Naive thymus-derived CD4-positive, alpha-beta T cell (primary cell): Measurements from ENCODE around the gene DDX42. TPM values are rescaled to one million over a fixed set of nuclear protein-coding genes. Genes with fewer than 3 reads are reported as not detected.

Source experiments
- ATAC-seq: fragments of 150-1000 bp; cut with Tn5 transposase; 2 replicates; pipeline ENCODE4 v1.10.0; 2021; ENCODE audit warnings: mild to moderate bottlenecking, moderate library complexity
- CTCF ChIA-PET: fragments of 350-600 bp; sonication (Branson Sonifier 250); formaldehyde crosslinking; loops from one replicate; lab custom pipeline; 2021; ENCODE audit warnings: antibody characterized with exemption; lab: Charles Lee
- POLR2A ChIA-PET: fragments of 350-600 bp; sonication (Branson Sonifier 250); formaldehyde crosslinking; loops from one replicate; lab custom pipeline; 2021; ENCODE audit warnings: antibody characterized with exemption, inconsistent platforms; lab: Charles Lee
- DNase-seq, 9 donors: peaks; one replicate each; pipeline versions ENCODE4 v3.0.0 to v3.0.0-alpha.2; 2020 to 2022; ENCODE audit warnings: mixed read lengths in 1 of 9
- H3K27ac ChIP-seq: one replicate; pipeline ENCODE4 v1.7.0; 2013; ENCODE audit warnings: mild to moderate bottlenecking, low read depth, low read length, moderate library complexity
- H3K27me3 ChIP-seq, 2 donors: one replicate each; pipeline ENCODE4 v1.7.0; 2013; ENCODE audit warnings: low read length in 2 of 2, mild to moderate bottlenecking in 2 of 2, moderate library complexity in 2 of 2; ENCODE audit not compliant: control insufficient read depth in 2 of 2, insufficient read depth in 2 of 2
- H3K36me3 ChIP-seq, 3 experiments: 1 replicate in 2 of 3; 2 replicates in 1 of 3; pipeline ENCODE4 v1.7.0; 2013; ENCODE audit warnings: low read length in 3 of 3, mild to moderate bottlenecking in 3 of 3, moderate library complexity in 1 of 3; ENCODE audit not compliant: insufficient read depth in 3 of 3, control insufficient read depth in 2 of 3
- H3K4me1 ChIP-seq, 2 donors: one replicate each; pipeline ENCODE4 v1.7.0; 2013; ENCODE audit warnings: low read length in 2 of 2, mild to moderate bottlenecking in 2 of 2, moderate library complexity in 1 of 2; ENCODE audit not compliant: control insufficient read depth in 2 of 2, insufficient read depth in 2 of 2
- H3K4me3 ChIP-seq: 2 replicates; pipeline ENCODE4 v1.7.0; 2013; ENCODE audit warnings: mild to moderate bottlenecking, low read length
- H3K9me3 ChIP-seq, 3 experiments: 1 replicate in 2 of 3; 2 replicates in 1 of 3; pipeline ENCODE4 v1.7.0; 2013; ENCODE audit warnings: low read length in 3 of 3; ENCODE audit not compliant: control insufficient read depth in 2 of 3
- H3K27ac Mint-ChIP-seq, 9 donors: one replicate each; pipeline ENCODE4 v1.8.0; 2020 to 2022; ENCODE audit warnings: mixed read lengths in 9 of 9, mild to moderate bottlenecking in 8 of 9, moderate library complexity in 5 of 9, inconsistent platforms in 2 of 9
- H3K27me3 Mint-ChIP-seq, 5 donors: one replicate each; pipeline ENCODE4 v1.8.0; 2021 to 2022; ENCODE audit warnings: mixed read lengths in 5 of 5, mild to moderate bottlenecking in 1 of 5
- H3K36me3 Mint-ChIP-seq, 5 donors: one replicate each; pipeline ENCODE4 v1.8.0; 2020 to 2022; ENCODE audit warnings: mixed read lengths in 5 of 5, mild to moderate bottlenecking in 3 of 5, inconsistent platforms in 1 of 5
- H3K4me1 Mint-ChIP-seq, 7 donors: one replicate each; pipeline ENCODE4 v1.8.0; 2020 to 2022; ENCODE audit warnings: mixed read lengths in 7 of 7, mild to moderate bottlenecking in 3 of 7, inconsistent platforms in 1 of 7
- H3K4me3 Mint-ChIP-seq, 10 donors: one replicate each; pipeline ENCODE4 v1.8.0; 2020 to 2022; ENCODE audit warnings: mild to moderate bottlenecking in 10 of 10, mixed read lengths in 10 of 10, moderate library complexity in 6 of 10, inconsistent platforms in 2 of 10
- H3K9me3 Mint-ChIP-seq, 11 donors: one replicate each; pipeline ENCODE4 v1.8.0; 2020 to 2022; ENCODE audit warnings: mixed read lengths in 11 of 11, mild to moderate bottlenecking in 4 of 11, inconsistent platforms in 1 of 11, moderate library complexity in 1 of 11
- intact Hi-C, 2 donors: fragments of 100-400 bp; cut with micrococcal nuclease; formaldehyde crosslinking; loops; one replicate each; pipeline ENCODE4 v1.15.1; 2023
- polyA plus RNA-seq, 2 donors: library from polyadenylated mRNA; unstranded; fragments of 300-500 nt; fragmentation: Illumina TruSeq; gene quantifications; one replicate each; pipeline ENCODE4 v1.2.3, GENCODE V29; 2021
- total RNA-seq, 6 experiments: library from RNA in 5 of 6; stranded (reverse) in 5 of 6; gene quantifications; 1 replicate in 5 of 6; 2 replicates in 1 of 6; pipeline ENCODE4 v1.2.3 and lab custom pipeline; 2021 to 2026

The DDX42 gene
- total and polyA plus RNA-seq, 7 experiments from 2014 or later = 11.8 to 192 (median 117) TPM

DNA sequence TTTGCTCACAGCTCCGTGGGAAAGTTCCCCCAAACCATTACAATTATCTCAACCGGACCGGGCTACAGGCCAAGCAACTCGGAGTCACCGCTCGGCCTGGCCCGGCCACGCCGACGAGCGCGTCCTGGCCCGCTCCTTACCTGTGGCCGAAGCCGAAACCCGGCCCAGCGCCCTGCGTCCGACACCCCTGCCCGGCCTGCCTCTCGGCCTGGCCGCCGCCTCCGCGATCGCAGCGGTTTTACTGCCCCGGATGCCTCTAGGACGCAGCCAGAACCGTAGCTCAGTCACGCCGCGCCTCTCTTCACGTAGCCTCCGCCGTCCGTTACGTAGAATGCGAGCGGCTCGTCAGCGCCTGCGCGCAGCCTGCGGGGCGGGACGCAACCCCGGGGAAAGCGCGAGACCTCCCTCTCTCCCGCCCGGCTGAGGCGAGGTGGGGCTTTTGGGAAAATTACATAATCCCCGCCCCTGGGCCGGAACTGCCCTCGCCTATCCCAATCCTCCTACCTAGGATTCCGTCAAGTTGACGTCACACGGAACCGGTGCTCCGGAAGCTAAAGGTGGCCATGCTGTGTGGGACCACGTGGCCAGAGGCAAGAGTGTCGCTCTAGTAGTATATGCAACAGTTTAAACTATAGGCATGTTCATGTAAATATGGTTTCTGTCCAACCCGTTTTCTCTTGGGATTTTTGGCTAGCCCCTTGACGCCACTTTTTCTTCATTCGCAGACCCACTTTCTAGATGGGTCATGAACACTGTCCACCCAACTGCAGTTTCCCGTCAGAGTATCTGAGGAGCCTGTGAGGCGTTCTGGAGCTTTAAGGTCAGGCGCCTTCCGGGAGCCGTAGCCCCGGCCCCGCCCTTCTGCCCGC is 464 bp upstream of the DDX42 start, which contains the start of gene CCDC47:
CCDC47 (minus strand) TSS at position 326 of the 869 bp plus-strand sequence. CDS start 7,422 bp downstream, outside the sequence.
- H3K36me3 Mint-ChIP-seq = peaks cover 0 to 34% (median 6%) of the 10 kb centered on the region in 5 donors

DNA sequence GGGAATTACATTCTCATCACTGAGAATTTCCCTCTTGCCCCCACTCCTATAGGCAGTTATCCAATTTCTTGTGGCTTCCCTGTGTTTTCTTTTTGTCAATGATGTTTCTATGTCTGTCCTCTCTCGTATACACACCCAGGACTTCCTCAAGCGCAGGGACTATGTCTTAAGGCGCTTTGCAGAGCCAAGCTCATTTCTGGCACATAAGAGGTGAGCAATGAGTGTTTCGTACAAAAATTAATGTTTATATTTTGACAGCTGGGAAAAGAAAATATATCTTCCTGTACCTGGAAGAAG is 947 bp downstream of the DDX42 start:
- Mint-ChIP-seq H3K27ac (peak overlapping the region; percentile 97 to 100 (median 99)), H3K36me3 (peaks cover 0 to 40% (median 10%) of the 10 kb centered on the region in 5 donors), H3K27me3 (peaks cover 0 to 7% (median 0%) of the 10 kb centered on the region in 5 donors), H3K4me1 (peaks cover 37 to 85% (median 74%) of the 10 kb centered on the region in 7 donors), H3K9me3 (peaks cover 0 to 6% (median 0%) of the 10 kb centered on the region in 11 donors), H3K4me3 (peak overlapping the region; percentile 91 to 99 (median 98))
- DNase-seq (peak in 2 of 9 donors; percentile 25 to 28), ATAC-seq (no peak)
- Histone ChIP-seq H3K9me3 (no peaks in the 10 kb centered on the region), H3K27me3 (no peaks in the 10 kb centered on the region), H3K4me3 (peak overlapping the region; percentile 85), H3K36me3 (peaks cover 0 to 26% (median 0%) of the 10 kb centered on the region in 3 experiments), H3K27ac (peak overlapping the region; percentile 100), H3K4me1 (peaks cover 24 to 46% of the 10 kb centered on the region in 2 donors)
- ChIA-PET POLR2A (interaction anchor here (0.6 to 6.4 kb wide), 21 partner anchors 8 to 731 kb away, joined by 3 to 117 read pairs (median 6); partner anchors contain the start of genes CEP95, DDX5, LIMD2 and MAP3K3), CTCF (interaction anchor here (0.8 to 2.7 kb wide), 3 partner anchors 33 to 65 kb away, joined by 3 to 11 read pairs (median 4); no protein-coding TSS in a partner anchor)
- intact Hi-C loops = loop anchor here (1.0 to 10.0 kb wide), 6 partner anchors 18 to 370 kb away; partner anchors contain the start of genes ICAM2 (in 2 of the 2) and CYB561 (in 1 of the 2)

More for the DNA sequence above, 464 bp upstream of the DDX42 start, which contains the start of gene CCDC47:
- no peaks in the 10 kb centered on the region for H3K9me3 ChIP-seq
- peak within 1 kb of the TSS; percentile 85 for H3K4me3 ChIP-seq
- ChIA-PET POLR2A (interaction anchor here (0.6 to 6.4 kb wide), 39 partner anchors 8 to 732 kb away, joined by 3 to 117 read pairs (median 6); partner anchors contain the start of genes CEP95, DDX5, LIMD2 and MAP3K3), CTCF (interaction anchor here (0.7 to 2.7 kb wide), 6 partner anchors 31 to 732 kb away, joined by 3 to 11 read pairs (median 4); no protein-coding TSS in a partner anchor)
- peaks cover 0 to 18% (median 0%) of the 10 kb centered on the region in 3 experiments for H3K36me3 ChIP-seq
- peaks cover 21 to 46% of the 10 kb centered on the region in 2 donors for H3K4me1 ChIP-seq
- Mint-ChIP-seq H3K4me1 (peaks cover 31 to 84% (median 62%) of the 10 kb centered on the region in 7 donors), H3K9me3 (peaks cover 0 to 6% (median 0%) of the 10 kb centered on the region in 11 donors), H3K27ac (peak within 1 kb of the TSS; percentile 97 to 100 (median 99)), H3K27me3 (peaks cover 0 to 7% (median 0%) of the 10 kb centered on the region in 5 donors), H3K4me3 (peak within 1 kb of the TSS; percentile 91 to 99 (median 98))
- peak within 1 kb of the TSS; percentile 100 for H3K27ac ChIP-seq
- ATAC-seq = peak; percentile 88
- peak; percentile 92 to 99 (median 99) for DNase-seq
- intact Hi-C loops = loop anchor here (1.0 to 10.0 kb wide), 16 partner anchors 19 to 1283 kb away; partner anchors contain the start of genes FTSJ3 (in 2 of the 2), ICAM2 (in 2 of the 2), MAP3K3 (in 2 of the 2) and PSMC5 (in 2 of the 2)
- H3K27me3 ChIP-seq = no peaks in the 10 kb centered on the region

DNA sequence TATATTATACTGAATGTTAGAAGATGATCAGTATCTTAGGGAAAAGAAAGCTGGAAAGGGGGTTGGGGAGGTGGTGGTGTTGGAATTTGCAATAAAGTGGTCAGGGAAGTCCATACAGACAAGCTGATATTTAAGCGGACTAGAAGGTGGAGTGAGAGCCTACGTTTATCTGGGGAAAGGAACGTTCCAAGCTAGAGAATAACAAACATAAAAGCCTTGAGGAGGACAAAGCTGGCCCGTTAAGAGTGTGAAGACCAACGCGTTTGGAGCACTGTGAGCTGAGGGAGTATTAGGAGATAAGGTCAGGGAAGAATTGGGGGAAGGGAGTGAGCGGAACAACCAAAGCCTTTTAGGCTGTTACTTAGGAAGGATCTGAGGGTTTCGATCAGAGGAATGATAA is 1.4 kb downstream of the DDX42 start:
- Mint-ChIP-seq H3K9me3 (peaks cover 0 to 6% (median 0%) of the 10 kb centered on the region in 11 donors), H3K27me3 (peaks cover 0 to 7% (median 0%) of the 10 kb centered on the region in 5 donors), H3K4me3 (peak overlapping the region; percentile 91 to 99 (median 98)), H3K4me1 (peaks cover 37 to 85% (median 74%) of the 10 kb centered on the region in 7 donors), H3K27ac (peak overlapping the region; percentile 97 to 100 (median 99)), H3K36me3 (peaks cover 0 to 40% (median 9%) of the 10 kb centered on the region in 5 donors)
- Histone ChIP-seq H3K27me3 (no peaks in the 10 kb centered on the region), H3K9me3 (no peaks in the 10 kb centered on the region), H3K36me3 (peaks cover 0 to 27% (median 0%) of the 10 kb centered on the region in 3 experiments), H3K4me1 (peaks cover 24 to 43% of the 10 kb centered on the region in 2 donors), H3K4me3 (peak overlapping the region; percentile 85), H3K27ac (peak overlapping the region; percentile 100)
- intact Hi-C loops = loop anchor here (2.0 to 10.0 kb wide), 3 partner anchors 17 to 351 kb away; partner anchors contain the start of gene ICAM2 (in 1 of the 2)
- DNase-seq = no peak
- ChIA-PET POLR2A (interaction anchor here (0.6 to 6.4 kb wide), 17 partner anchors 7 to 730 kb away, joined by 3 to 117 read pairs (median 6); partner anchors contain the start of genes CEP95, DDX5, LIMD2 and MAP3K3), CTCF (interaction anchor here (0.8 to 0.9 kb wide), 2 partner anchors 41 to 66 kb away, joined by 3 to 4 read pairs; no protein-coding TSS in a partner anchor)
- ATAC-seq = no peak

DNA sequence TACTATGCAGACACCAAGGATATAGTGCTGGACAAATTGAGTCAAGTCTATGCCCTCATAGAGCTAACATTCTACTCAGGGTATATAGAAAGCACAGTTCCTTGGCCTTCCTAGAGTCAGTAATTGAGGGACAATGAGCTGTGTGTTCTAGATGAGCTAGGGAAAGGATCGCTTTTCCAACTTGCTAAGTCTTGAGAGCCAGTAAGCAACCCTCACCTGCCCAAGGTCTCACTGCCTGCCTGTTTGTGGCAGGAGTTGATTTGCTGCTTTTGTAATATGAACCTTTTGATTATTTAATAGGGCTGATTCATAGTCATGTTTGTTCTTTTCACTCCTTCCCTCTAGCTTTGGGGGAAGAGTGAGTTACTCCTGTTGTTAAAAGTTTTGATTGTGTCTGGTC is 6.5 kb downstream of the DDX42 start:
- ChIA-PET POLR2A (interaction anchor here (0.9 to 1.0 kb wide), 2 partner anchors 18 to 19 kb away, joined by 3 read pairs; no protein-coding TSS in a partner anchor), CTCF (interaction anchor here (0.5 to 0.6 kb wide), 2 partner anchors 25 to 569 kb away, joined by 3 read pairs; no protein-coding TSS in a partner anchor)
- ATAC-seq (no peak), DNase-seq (no peak)
- Mint-ChIP-seq H3K36me3 (peaks cover 0 to 23% (median 20%) of the 10 kb centered on the region in 5 donors), H3K4me1 (peaks cover 46 to 89% (median 78%) of the 10 kb centered on the region in 7 donors), H3K4me3 (peak overlapping the region in 1 of 10 donors; percentile 25), H3K27ac (peak overlapping the region in 5 of 9 donors; percentile 3 to 69 (median 13)), H3K9me3 (no peaks in the 10 kb centered on the region), H3K27me3 (no peaks in the 10 kb centered on the region)
- no peak overlapping the region for H3K4me3 ChIP-seq
- peaks cover 0 to 34% (median 0%) of the 10 kb centered on the region in 3 experiments for H3K36me3 ChIP-seq
- H3K9me3 ChIP-seq = no peaks in the 10 kb centered on the region
- H3K4me1 ChIP-seq = peaks cover 18 to 29% of the 10 kb centered on the region in 2 donors
- intact Hi-C loops = no loop called here
- no peak overlapping the region for H3K27ac ChIP-seq
- H3K27me3 ChIP-seq = no peaks in the 10 kb centered on the region

DNA sequence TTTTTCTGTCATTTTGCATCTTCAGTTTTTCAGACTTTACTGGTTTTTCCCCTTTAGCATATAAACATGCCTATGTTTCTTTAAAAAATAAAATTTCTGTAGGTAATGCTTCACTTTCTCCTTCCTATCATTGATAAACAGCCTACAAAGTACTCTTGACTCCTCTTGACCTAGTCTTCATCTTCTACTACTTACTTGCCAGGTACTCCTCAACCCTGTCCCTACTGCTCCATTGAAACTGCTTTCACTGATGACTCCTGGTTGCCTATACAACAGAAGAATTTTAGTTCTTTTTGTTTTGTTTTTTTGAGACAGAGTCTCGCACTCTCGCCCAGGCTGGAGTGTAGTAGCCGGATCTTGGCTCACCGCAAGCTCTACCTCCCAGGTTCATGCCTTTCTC is 7.0 kb downstream of the DDX42 start:
- no peaks in the 10 kb centered on the region for H3K27me3 ChIP-seq
- Mint-ChIP-seq H3K27me3 (no peaks in the 10 kb centered on the region), H3K4me1 (peaks cover 42 to 89% (median 78%) of the 10 kb centered on the region in 7 donors), H3K27ac (peak overlapping the region in 5 of 9 donors; percentile 9 to 64 (median 19)), H3K4me3 (peak overlapping the region in 2 of 10 donors; percentile 25 to 45), H3K36me3 (peaks cover 0 to 23% (median 20%) of the 10 kb centered on the region in 5 donors), H3K9me3 (no peaks in the 10 kb centered on the region)
- ATAC-seq (no peak), DNase-seq (no peak)
- H3K36me3 ChIP-seq = peaks cover 0 to 38% (median 0%) of the 10 kb centered on the region in 3 experiments
- intact Hi-C loops = no loop called here
- ChIA-PET POLR2A (no interaction called here), CTCF (interaction anchor here (0.6 to 1.2 kb wide), 2 partner anchors 60 to 568 kb away, joined by 3 read pairs; no protein-coding TSS in a partner anchor)
- no peaks in the 10 kb centered on the region for H3K9me3 ChIP-seq
- no peak overlapping the region for H3K27ac ChIP-seq
- H3K4me3 ChIP-seq = no peak overlapping the region
- peaks cover 15 to 25% of the 10 kb centered on the region in 2 donors for H3K4me1 ChIP-seq
